ENCODE data around the gene TGFBR1. TPM values are rescaled to one million over a fixed set of nuclear protein-coding genes. Genes with fewer than 3 reads are reported as not detected.
"Not testable (repeated sequence)": the region's sequence is repeated elsewhere in the genome, so short reads cannot be mapped to it uniquely, and the experiment has no call there.

TGFBR1 gene
- total RNA-seq, 4 donors from 2014 or later = 10.1 to 23.3 (median 16.0) TPM

DNA sequence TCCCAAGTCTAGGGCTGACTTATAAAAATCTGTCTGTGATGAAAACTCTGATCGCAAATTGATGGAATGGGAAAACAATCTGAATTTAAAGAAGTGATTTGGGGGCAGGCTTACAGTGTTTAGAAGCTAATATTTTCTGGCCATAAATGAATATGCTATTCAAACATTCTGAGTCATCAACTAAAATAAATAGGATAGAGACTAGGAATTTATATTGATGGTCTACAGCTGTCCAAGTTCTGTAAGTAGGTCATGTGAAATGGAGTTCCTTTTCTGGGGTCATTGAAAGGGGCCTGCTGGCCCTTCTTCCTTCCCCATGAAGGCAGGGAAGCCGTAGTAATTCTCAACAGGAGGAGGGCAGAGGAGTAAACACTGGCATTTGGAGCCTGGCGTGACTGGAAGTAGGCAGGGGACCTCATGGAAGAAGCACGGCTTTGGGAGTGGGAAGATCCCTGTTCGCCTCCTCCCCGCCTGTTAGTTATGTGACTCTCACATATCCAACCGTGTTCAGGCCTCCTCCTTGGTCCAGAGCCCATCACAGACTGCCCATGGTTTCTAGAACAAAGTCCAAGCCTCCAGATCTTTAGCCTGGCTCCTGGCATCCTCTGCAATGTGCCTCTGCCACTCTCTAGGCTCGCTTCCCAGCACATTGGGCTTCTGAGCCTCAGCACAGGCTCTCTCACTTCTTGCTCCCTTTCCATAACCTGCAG is 85.1 kb downstream of the TGFBR1 start:
- 78 to 80% methylated on average over 8 of the region's 8 CpGs for WGBS, 2 donors
- H3K4me3 ChIP-seq (ENCODE audit: low read depth, poor library complexity, severe bottlenecking) = no peak overlapping the region
- peak in 1 of 2 donors; percentile 75 for DNase-seq (ENCODE audit: low spot score in 2 of 2)
- TF ChIP-seq, protein P1, sequence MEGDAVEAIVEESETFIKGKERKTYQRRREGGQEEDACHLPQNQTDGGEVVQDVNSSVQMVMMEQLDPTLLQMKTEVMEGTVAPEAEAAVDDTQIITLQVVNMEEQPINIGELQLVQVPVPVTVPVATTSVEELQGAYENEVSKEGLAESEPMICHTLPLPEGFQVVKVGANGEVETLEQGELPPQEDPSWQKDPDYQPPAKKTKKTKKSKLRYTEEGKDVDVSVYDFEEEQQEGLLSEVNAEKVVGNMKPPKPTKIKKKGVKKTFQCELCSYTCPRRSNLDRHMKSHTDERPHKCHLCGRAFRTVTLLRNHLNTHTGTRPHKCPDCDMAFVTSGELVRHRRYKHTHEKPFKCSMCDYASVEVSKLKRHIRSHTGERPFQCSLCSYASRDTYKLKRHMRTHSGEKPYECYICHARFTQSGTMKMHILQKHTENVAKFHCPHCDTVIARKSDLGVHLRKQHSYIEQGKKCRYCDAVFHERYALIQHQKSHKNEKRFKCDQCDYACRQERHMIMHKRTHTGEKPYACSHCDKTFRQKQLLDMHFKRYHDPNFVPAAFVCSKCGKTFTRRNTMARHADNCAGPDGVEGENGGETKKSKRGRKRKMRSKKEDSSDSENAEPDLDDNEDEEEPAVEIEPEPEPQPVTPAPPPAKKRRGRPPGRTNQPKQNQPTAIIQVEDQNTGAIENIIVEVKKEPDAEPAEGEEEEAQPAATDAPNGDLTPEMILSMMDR (IDR thresholded peaks at IDR 0.05) = no peak
- no peak for TF ChIP-seq POLR2A (IDR thresholded peaks at IDR 0.05)
- intact Hi-C loops (cut with DNase I; ENCODE audit: low total_unique reads) = loop anchor here (10.0 kb wide), 1 partner anchor 1245 kb away; no protein-coding TSS in a partner anchor

DNA sequence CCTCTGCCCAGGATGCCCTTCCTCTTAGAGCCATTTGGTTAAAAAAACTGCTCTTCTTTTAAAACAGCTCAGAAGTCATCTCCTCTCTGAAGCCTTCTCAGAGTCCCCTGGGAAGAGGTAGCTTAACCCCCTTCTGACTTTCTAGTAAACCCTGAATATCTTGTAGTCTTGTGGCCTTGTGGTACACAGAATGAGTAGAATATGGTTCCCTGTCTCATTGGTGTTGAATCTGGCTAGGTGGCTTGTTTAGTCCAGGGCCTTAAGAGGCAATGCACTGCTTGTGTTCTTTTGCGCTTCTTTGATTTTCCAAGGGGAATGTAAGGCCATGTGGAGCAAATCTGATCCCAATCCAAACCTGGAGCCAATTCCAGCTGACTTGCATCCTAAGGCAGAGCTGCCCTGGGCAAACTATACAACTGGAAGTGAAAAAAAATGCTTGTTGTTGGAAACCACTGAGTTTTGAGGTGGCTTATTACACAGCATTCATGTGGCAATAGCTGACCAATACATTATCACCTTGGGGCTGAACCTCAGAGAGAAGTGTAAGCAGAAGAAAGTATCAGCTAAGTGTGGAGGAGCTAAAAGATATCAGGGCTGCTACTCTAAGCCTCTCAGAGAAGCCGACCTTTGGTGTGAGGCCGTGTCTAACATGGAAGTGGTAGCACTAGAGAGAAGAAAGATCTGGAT is 85.8 kb downstream of the TGFBR1 start:
- no peak overlapping the region for H3K4me3 ChIP-seq (ENCODE audit: low read depth, poor library complexity, severe bottlenecking)
- intact Hi-C loops (cut with DNase I; ENCODE audit: low total_unique reads) = no loop called here
- 96 to 98% methylated on average over 3 of the region's 3 CpGs for WGBS, 2 donors
- DNase-seq (ENCODE audit: low spot score in 2 of 2) = peak in 1 of 2 donors; percentile 26
- TF ChIP-seq, protein P1 (IDR thresholded peaks at IDR 0.05) = no peak
- no peak for TF ChIP-seq POLR2A (IDR thresholded peaks at IDR 0.05)

DNA sequence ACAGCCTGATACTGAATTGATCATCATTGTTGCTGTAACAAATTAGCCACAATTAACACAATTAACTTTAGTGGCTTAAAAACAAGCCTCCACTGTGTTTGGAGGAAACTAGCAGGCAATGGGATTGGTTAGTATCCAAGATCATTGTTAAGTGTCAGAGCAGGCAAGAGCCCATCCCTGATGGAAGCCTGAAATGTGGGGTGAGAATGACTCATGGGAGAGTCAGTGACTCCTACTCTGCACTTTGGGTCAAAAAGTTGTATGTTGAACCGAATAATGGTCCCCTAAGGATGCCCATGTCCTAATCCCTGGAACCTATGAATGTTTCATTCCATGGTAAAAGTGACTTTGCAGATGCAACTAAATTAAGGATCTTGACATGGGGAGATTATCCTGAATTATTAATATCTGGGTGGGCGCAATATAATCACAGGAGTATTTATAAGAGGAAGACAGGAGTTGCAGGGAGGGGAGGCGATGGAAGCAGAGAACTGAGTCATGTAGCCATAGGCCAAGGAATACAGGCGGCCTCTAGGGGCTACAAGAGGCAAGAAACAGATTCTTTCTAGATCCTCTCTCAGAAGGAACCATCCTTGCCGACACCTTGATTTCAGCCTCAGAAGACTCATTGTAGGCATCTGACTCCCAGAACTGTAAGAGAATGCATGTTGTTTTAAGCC is 88.0 kb downstream of the TGFBR1 start:
- intact Hi-C loops (cut with DNase I; ENCODE audit: low total_unique reads) = no loop called here
- no peak for TF ChIP-seq POLR2A (IDR thresholded peaks at IDR 0.05)
- TF ChIP-seq, protein P1 (IDR thresholded peaks at IDR 0.05) = no peak
- H3K4me3 ChIP-seq (ENCODE audit: low read depth, poor library complexity, severe bottlenecking) = no peak overlapping the region
- 61 to 71% methylated on average over 5 of the region's 5 CpGs for WGBS, 2 donors
- peak in 1 of 2 donors; percentile 6 for DNase-seq (ENCODE audit: low spot score in 2 of 2)

GRCh38 chr9:99193466-99193821 is 88.5 kb downstream of the TGFBR1 start:
- intact Hi-C loops (cut with DNase I; ENCODE audit: low total_unique reads) = no loop called here
- no peak overlapping the region for H3K4me3 ChIP-seq (ENCODE audit: low read depth, poor library complexity, severe bottlenecking)
- no peak for DNase-seq (ENCODE audit: low spot score in 2 of 2)
- WGBS, 2 donors = 69 to 71% methylated on average over 2 of the region's 2 CpGs
- TF ChIP-seq, protein P1 (IDR thresholded peaks at IDR 0.05) = no peak
- no peak for TF ChIP-seq POLR2A (IDR thresholded peaks at IDR 0.05)

DNA sequence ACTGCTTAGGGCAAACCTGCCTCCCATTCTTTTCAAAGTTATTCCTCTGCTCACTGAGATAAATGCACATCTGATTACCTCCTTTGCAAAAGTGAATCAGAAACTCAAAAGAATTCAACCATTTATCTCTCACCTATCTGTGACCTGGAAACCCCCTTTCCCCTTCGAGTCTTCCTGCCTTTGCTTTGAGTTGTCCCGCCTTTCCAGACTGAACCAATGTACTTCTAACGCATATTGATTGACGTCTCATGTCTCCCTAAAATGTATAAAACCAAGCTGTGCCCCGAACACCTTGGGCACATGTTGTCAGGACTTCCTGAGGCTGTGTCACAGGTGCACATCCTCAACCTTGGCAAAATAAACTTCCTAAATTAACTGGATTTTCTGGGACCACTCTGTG is 91.6 kb downstream of the TGFBR1 start:
- H3K4me3 ChIP-seq (ENCODE audit: low read depth, poor library complexity, severe bottlenecking); DNase-seq (ENCODE audit: low spot score in 2 of 2); intact Hi-C loops (cut with DNase I; ENCODE audit: low total_unique reads): not testable (repeated sequence)
- 75 to 77% methylated on average over 5 of the region's 5 CpGs for WGBS, 2 donors

DNA sequence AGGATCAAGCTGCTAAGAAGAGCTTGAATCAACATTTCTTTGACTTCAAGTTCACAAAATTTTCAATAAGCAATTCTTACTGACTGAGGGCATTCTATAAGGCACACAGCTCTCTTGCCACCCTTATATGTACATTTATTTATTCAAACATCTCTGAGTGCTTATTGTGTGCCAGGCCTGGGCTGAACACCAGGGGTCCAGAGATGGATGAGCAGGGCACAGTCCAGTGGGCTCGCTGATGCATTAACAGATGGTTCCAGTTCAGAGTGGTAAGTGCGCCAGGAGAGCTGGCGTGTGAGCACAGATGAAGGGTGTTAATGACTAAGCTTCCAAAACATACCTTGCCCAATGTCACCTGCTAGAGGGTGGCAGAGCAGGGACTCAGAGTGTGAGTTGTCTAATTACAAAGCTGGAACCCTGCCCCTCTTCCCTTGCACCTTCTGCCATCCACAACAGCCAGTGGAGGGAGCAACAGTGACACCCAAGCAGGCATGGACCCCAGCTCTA is 92.3 kb downstream of the TGFBR1 start:
- intact Hi-C loops (cut with DNase I; ENCODE audit: low total_unique reads) = no loop called here
- no peak overlapping the region for H3K4me3 ChIP-seq (ENCODE audit: low read depth, poor library complexity, severe bottlenecking)

More for the DNA sequence above, 92.3 kb downstream of the TGFBR1 start:
- WGBS, 2 donors = 91 to 94% methylated on average over 3 of the region's 3 CpGs
- no peak for TF ChIP-seq POLR2A (IDR thresholded peaks at IDR 0.05)
- TF ChIP-seq, protein P1 (IDR thresholded peaks at IDR 0.05) = no peak
- peak in 1 of 2 donors; percentile 49 for DNase-seq (ENCODE audit: low spot score in 2 of 2)
